Upper lobe of left lung (tissue), 6 donors: Measurements from ENCODE around the gene ZNF710. TPM values are rescaled to one million over a fixed set of nuclear protein-coding genes. Genes with fewer than 3 reads are reported as not detected.

Experiments
- ATAC-seq, 2 donors: fragments of 200-7000 bp; cut with Tn5 transposase; one replicate each; pipeline ENCODE4 v1.9.1; 2022; ENCODE audit warnings: mild to moderate bottlenecking in 2 of 2, moderate library complexity in 2 of 2; ENCODE audit not compliant: low FRiP score in 2 of 2
- DNase-seq, 2 donors: peaks; one replicate each; pipeline ENCODE4 v3.0.0-alpha.2; 2019 to 2020
- H3K27ac ChIP-seq, 4 donors: fragments of 200-600 bp; sonication (generic); one replicate each; pipeline ENCODE4 v1.5.1; 2016 to 2019
- H3K27me3 ChIP-seq, 4 donors: fragments of 200-600 bp; sonication (generic); one replicate each; pipeline ENCODE4 v1.5.1; 2017 to 2019
- H3K36me3 ChIP-seq, 4 donors: fragments of 200-600 bp; sonication (generic); one replicate each; pipeline ENCODE4 v1.5.1; 2016 to 2019
- H3K4me1 ChIP-seq, 4 donors: fragments of 200-600 bp; sonication (generic); one replicate each; pipeline ENCODE4 v1.5.1; 2018 to 2019
- H3K4me3 ChIP-seq, 4 donors: fragments of 200-600 bp; sonication (generic); one replicate each; pipeline ENCODE4 v1.5.1; 2017 to 2019; ENCODE audit warnings: mild to moderate bottlenecking in 2 of 4, moderate library complexity in 1 of 4
- H3K9me3 ChIP-seq, 4 donors: fragments of 200-600 bp; sonication (generic); one replicate each; pipeline ENCODE4 v1.5.1; 2018 to 2019
- CTCF ChIP-seq, 6 experiments: fragments of 450-650 bp in 4 of 6; fragments of 200-600 bp in 2 of 6; sonication (generic) in 2 of 6; IDR thresholded peaks; one replicate each; pipeline ENCODE4 v1.5.1; 2016 to 2019; ENCODE audit warnings: antibody characterized with exemption in 6 of 6
- EP300 ChIP-seq, 4 donors: sonication (generic); formaldehyde crosslinking; IDR thresholded peaks; one replicate each; pipeline ENCODE4 v1.5.1; 2017; ENCODE audit warnings: antibody characterized with exemption in 4 of 4, control low read depth in 2 of 4
- POLR2A ChIP-seq, 4 donors: fragments of 450-650 bp; IDR thresholded peaks; one replicate each; pipeline ENCODE4 v1.5.1; 2016 to 2017; ENCODE audit warnings: antibody characterized with exemption in 4 of 4, mild to moderate bottlenecking in 2 of 4
- POLR2AphosphoS5 ChIP-seq, 2 donors: sonication (generic); formaldehyde crosslinking; IDR thresholded peaks; one replicate each; pipeline ENCODE4 v1.5.1; 2017; ENCODE audit warnings: antibody characterized with exemption in 2 of 2
- WGBS, 2 donors: methylation state at CpG; one replicate each; pipeline ENCODE4 v1.1.5; 2017 to 2018; 5-methylcytosine and 5-hydroxymethylcytosine counted together
- total RNA-seq, 6 donors: library from RNA; depleted of rRNA in 4 of 6; stranded (reverse); fragments of >200 nt in 4 of 6; gene quantifications; one replicate each; pipeline versions ENCODE4 v1.1.0 to v1.2.1, GENCODE V29; 2016 to 2021
- donor health status: DM: no; HTN: no; CAD: no; lungs with moderate emphysema.
- donor health status: DM: no; HTN: yes; CAD: no; lungs with severe emphysema.

Gene ZNF710
- total RNA-seq, 6 donors from 2014 or later, result 26.0 to 51.3 (median 44.5) TPM

- peak overlapping the region in 1 of 4 donors; percentile 20 for H3K27ac ChIP-seq
- peaks cover 33 to 62% (median 51%) of the 10 kb centered on the region in 4 donors for H3K4me1 ChIP-seq
- 76 to 93% methylated on average over 4 of the region's 4 CpGs for WGBS, 2 donors
- TF ChIP-seq EP300 (IDR thresholded peaks at IDR 0.05) (no peak), CTCF (IDR thresholded peaks at IDR 0.05) (no peak), POLR2A (IDR thresholded peaks at IDR 0.05) (no peak), POLR2AphosphoS5 (IDR thresholded peaks at IDR 0.05) (no peak)
- DNase-seq (no peak), ATAC-seq (no peak)
- H3K4me3 ChIP-seq, result no peak overlapping the region
- peaks cover 4 to 11% (median 8%) of the 10 kb centered on the region in 4 donors for H3K9me3 ChIP-seq
- no peaks in the 10 kb centered on the region for H3K27me3 ChIP-seq
- no peaks in the 10 kb centered on the region for H3K36me3 ChIP-seq
Observed at GRCh38 chr15:90007076-90007460, 5.9 kb downstream of the ZNF710 start.

DNA sequence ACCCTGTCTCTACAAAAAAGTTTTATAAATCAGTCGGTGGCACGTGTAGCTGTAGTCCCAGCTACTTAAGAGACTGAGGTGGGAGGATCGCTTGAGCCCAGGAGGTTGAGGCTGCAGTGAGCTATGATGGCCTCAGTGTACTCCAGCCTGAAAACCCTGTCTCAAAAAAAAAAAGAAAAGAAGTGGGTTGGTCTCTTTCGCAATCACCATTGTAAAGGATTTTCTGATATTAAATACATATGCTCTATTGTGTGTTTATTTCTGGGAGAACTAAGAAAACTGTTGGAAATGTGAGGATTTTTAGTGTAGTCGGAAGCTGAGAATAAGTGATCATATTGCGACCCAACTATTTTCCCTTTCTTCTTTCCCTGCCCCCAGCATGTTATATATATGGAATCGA, 7.5 kb downstream of the ZNF710 start:
- DNase-seq, result peak in 1 of 2 donors; percentile 15
- TF ChIP-seq EP300 (IDR thresholded peaks at IDR 0.05) (no peak), POLR2AphosphoS5 (IDR thresholded peaks at IDR 0.05) (no peak), POLR2A (IDR thresholded peaks at IDR 0.05) (no peak), CTCF (IDR thresholded peaks at IDR 0.05) (no peak)
- H3K27ac ChIP-seq, result no peak overlapping the region
- no peak overlapping the region for H3K4me3 ChIP-seq
- H3K9me3 ChIP-seq, result peaks cover 4 to 15% (median 8%) of the 10 kb centered on the region in 4 donors
- peaks cover 33 to 59% (median 47%) of the 10 kb centered on the region in 4 donors for H3K4me1 ChIP-seq
- no peaks in the 10 kb centered on the region for H3K27me3 ChIP-seq
- H3K36me3 ChIP-seq, result no peaks in the 10 kb centered on the region
- no peak for ATAC-seq
- 79 to 90% methylated on average over 7 of the region's 7 CpGs for WGBS, 2 donors

- peak in 1 of 2 donors; percentile 58 for ATAC-seq
- TF ChIP-seq EP300 (IDR thresholded peaks at IDR 0.05) (no peak), POLR2A (IDR thresholded peaks at IDR 0.05) (no peak), CTCF (IDR thresholded peaks at IDR 0.05) (no peak)
- H3K4me1 ChIP-seq, result peaks cover 29 to 55% (median 45%) of the 10 kb centered on the region in 4 donors
- peaks cover 4 to 15% (median 8%) of the 10 kb centered on the region in 4 donors for H3K9me3 ChIP-seq
- peak in 1 of 2 donors; percentile 59 for DNase-seq
- no peaks in the 10 kb centered on the region for H3K27me3 ChIP-seq
- 76 to 82% methylated on average over 6 of the region's 6 CpGs for WGBS, 2 donors
- no peaks in the 10 kb centered on the region for H3K36me3 ChIP-seq
- no peak overlapping the region for H3K4me3 ChIP-seq
- H3K27ac ChIP-seq, result peak overlapping the region in 2 of 4 donors; percentile 57 to 69
Observed at GRCh38 chr15:90009301-90010022, 8.3 kb downstream of the ZNF710 start.

GRCh38 chr15:90011705-90012104, 10.6 kb downstream of the ZNF710 start:
- WGBS, 2 donors, result 83 to 94% methylated on average over 8 of the region's 8 CpGs
- no peak for ATAC-seq
- H3K9me3 ChIP-seq, result peaks cover 4 to 15% (median 8%) of the 10 kb centered on the region in 4 donors

More at GRCh38 chr15:90011705-90012104, 10.6 kb downstream of the ZNF710 start:
- H3K27me3 ChIP-seq, result no peaks in the 10 kb centered on the region
- TF ChIP-seq POLR2AphosphoS5 (IDR thresholded peaks at IDR 0.05), result no peak
- TF ChIP-seq EP300 (IDR thresholded peaks at IDR 0.05), result no peak
- no peak for TF ChIP-seq CTCF (IDR thresholded peaks at IDR 0.05)
- no peak for TF ChIP-seq POLR2A (IDR thresholded peaks at IDR 0.05)
- peaks cover 20 to 53% (median 29%) of the 10 kb centered on the region in 4 donors for H3K4me1 ChIP-seq
- DNase-seq, result peak in 1 of 2 donors; percentile 6
- no peak overlapping the region for H3K27ac ChIP-seq
- H3K4me3 ChIP-seq, result no peak overlapping the region
- no peaks in the 10 kb centered on the region for H3K36me3 ChIP-seq
